HFFc6 (cell line): ENCODE results near the gene FNDC3A. TPM values are rescaled to one million over a fixed set of nuclear protein-coding genes. Genes with fewer than 3 reads are reported as not detected.
"Not testable (repeated sequence)": the region's sequence is repeated elsewhere in the genome, so short reads cannot be mapped to it uniquely, and the experiment has no call there.

Experiments used
- DNase-seq: peaks from one replicate; pipeline ENCODE4 v3.0.0-alpha.2; 2018
- H3K27ac Mint-ChIP-seq: 2 replicates; pipeline ENCODE4 v1.8.0; 2020; ENCODE audit warnings: mild to moderate bottlenecking, mixed read lengths
- H3K27me3 Mint-ChIP-seq: 2 replicates; pipeline ENCODE4 v1.8.0; 2021; ENCODE audit warnings: mild to moderate bottlenecking, moderate library complexity, mixed read lengths; ENCODE audit not compliant: insufficient read depth
- H3K36me3 Mint-ChIP-seq: 2 replicates; pipeline ENCODE4 v1.8.0; 2021; ENCODE audit warnings: low read depth, mixed read lengths
- H3K4me1 Mint-ChIP-seq: 2 replicates; pipeline ENCODE4 v1.8.0; 2020; ENCODE audit warnings: low read depth, mixed read lengths
- H3K4me3 Mint-ChIP-seq: 2 replicates; pipeline ENCODE4 v1.8.0; 2020; ENCODE audit warnings: mild to moderate bottlenecking, moderate library complexity, mixed read lengths
- H3K9me3 Mint-ChIP-seq: 2 replicates; pipeline ENCODE4 v1.8.0; 2020; ENCODE audit warnings: mild to moderate bottlenecking, mixed read lengths
- total RNA-seq, 6 experiments: library from RNA; stranded (reverse); fragmentation: NEBNext Ultra II Directional; extraction: Animal tissue kit (Norgen Biotek cat#: 25700); gene quantifications; 2 replicates in 1 of 6; 3 replicates in 5 of 6; pipeline ENCODE4 v1.2.3, GENCODE V29; 2021
- TF ChIP-seq, protein P1 (sequence below): fragments of 200-600 bp; sonication (generic); IDR thresholded peaks from 2 replicates; pipeline ENCODE4 v1.5.0; 2021; ENCODE audit warnings: antibody characterized with exemption, mild to moderate bottlenecking

The FNDC3A gene
- total RNA-seq, 6 experiments from 2014 or later: 60.3 to 73.8 (median 67.9) TPM

DNA sequence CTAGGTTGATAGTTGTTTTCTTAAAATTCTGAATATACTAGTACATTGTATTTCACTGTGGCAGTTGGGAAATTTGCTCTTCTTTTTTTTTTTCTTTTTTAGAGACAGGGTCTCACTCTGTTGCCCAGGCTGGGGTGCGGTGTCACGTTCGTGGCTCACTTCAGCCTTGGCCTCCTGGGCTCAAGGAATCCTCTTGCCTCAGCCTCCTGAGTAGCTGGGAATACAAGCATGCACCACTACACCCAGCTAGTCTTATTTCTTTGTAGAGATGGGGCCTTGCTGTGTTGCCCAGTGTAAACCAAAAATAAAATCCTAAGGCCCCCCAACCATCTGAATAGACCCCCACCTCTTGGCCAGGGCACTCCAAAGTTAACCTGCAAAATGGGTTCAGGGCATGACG lies 79.3 kb downstream of the FNDC3A start:
- Mint-ChIP-seq H3K36me3 (peaks cover 41% of the 10 kb centered on the region), H3K9me3 (no peaks in the 10 kb centered on the region), H3K27me3 (no peaks in the 10 kb centered on the region; the same call in 1 of the 2 replicates), H3K27ac (no peak overlapping the region), H3K4me1 (peaks cover 49% of the 10 kb centered on the region), H3K4me3 (no peak overlapping the region)
- DNase-seq: no peak
- TF ChIP-seq, protein P1, sequence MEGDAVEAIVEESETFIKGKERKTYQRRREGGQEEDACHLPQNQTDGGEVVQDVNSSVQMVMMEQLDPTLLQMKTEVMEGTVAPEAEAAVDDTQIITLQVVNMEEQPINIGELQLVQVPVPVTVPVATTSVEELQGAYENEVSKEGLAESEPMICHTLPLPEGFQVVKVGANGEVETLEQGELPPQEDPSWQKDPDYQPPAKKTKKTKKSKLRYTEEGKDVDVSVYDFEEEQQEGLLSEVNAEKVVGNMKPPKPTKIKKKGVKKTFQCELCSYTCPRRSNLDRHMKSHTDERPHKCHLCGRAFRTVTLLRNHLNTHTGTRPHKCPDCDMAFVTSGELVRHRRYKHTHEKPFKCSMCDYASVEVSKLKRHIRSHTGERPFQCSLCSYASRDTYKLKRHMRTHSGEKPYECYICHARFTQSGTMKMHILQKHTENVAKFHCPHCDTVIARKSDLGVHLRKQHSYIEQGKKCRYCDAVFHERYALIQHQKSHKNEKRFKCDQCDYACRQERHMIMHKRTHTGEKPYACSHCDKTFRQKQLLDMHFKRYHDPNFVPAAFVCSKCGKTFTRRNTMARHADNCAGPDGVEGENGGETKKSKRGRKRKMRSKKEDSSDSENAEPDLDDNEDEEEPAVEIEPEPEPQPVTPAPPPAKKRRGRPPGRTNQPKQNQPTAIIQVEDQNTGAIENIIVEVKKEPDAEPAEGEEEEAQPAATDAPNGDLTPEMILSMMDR: no peak

DNA sequence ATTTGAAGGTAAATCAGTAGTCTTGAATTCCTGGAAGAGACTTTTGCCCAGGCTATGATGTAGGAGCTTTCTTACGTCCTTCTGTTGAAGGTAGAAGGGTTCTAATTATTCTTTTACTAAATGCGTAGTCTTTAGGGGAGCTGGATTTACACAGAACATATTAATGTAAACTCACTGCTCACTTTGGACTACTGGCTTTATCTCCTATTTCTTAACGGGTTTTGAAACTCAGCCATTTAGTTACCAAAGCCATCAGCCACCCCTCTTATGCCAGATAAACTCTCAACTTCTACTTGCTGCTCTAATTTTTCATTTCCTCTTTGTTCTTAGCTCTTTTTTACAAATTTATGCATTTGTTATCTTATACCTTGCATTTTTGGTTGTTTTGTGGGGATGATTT lies 81.5 kb downstream of the FNDC3A start:
- no peak overlapping the region for H3K27ac Mint-ChIP-seq
- H3K9me3 Mint-ChIP-seq: no peaks in the 10 kb centered on the region
- no peak overlapping the region for H3K4me3 Mint-ChIP-seq
- no peaks in the 10 kb centered on the region; the same call in 1 of the 2 replicates for H3K27me3 Mint-ChIP-seq
- no peak for DNase-seq
- H3K36me3 Mint-ChIP-seq: peaks cover 31% of the 10 kb centered on the region
- H3K4me1 Mint-ChIP-seq: peaks cover 56% of the 10 kb centered on the region
- TF ChIP-seq, protein P1: no peak

DNA sequence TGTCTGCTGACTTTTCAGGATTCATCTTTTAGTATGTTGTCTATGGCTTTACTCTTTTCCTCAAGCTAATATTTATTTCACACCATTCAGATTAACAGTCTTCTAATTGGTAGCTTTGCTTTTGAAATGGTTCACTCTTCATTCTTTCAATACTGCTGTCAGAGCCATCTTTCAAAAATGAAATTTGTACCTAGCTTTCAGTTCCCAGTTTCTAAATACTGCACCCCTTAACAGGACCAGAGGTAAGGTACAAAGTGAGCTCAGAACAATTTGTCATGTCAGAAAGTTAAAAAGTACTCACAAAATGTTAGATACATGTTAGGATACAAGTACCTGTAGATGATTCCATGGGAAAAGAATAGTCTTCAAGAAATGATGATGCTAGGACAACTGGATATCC lies 83.0 kb downstream of the FNDC3A start:
- no peaks in the 10 kb centered on the region for H3K9me3 Mint-ChIP-seq
- no peaks in the 10 kb centered on the region for H3K27me3 Mint-ChIP-seq
- peaks cover 57% of the 10 kb centered on the region for H3K4me1 Mint-ChIP-seq
- H3K36me3 Mint-ChIP-seq: peaks cover 31% of the 10 kb centered on the region
- H3K27ac Mint-ChIP-seq: peak overlapping the region; percentile 11
- no peak overlapping the region for H3K4me3 Mint-ChIP-seq
- TF ChIP-seq, protein P1: no peak
- no peak for DNase-seq

DNA sequence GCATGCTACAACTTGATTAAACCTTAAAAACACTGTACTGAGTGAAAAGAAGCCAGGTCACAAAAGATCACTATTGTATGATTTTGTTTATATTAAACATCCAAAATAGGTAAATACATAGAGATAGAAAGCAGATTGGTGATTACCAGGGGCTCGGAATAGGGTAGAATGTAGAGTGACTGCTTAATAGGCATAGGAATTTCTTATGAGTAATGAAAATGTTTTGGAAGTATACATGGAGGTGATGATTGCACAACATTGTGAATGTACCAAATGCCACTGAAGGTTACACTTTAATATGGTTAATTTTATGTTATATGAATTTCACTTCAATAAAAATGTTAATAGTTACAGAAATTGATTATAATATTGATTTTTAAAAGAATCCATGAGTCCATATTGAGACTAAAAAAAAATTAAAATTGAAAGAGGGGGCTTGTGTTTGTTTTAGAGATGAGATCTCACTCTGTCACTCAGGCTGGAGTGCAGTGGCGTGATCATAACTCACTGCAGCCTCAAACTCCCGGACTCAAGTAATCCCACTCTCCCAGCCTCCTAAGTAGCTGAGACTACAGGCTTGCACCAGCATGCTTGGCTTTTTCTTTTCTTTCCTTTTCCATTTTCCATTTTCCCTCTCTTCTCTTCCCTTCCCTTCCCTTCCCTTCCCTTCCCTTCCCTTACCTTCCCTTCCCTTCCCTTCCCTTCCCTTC lies 85.1 kb downstream of the FNDC3A start:
- Mint-ChIP-seq H3K9me3 (no peaks in the 10 kb centered on the region), H3K4me3 (no peak overlapping the region), H3K4me1 (peaks cover 76% of the 10 kb centered on the region), H3K36me3 (peaks cover 35% of the 10 kb centered on the region), H3K27ac (peak overlapping the region; percentile 61), H3K27me3 (peaks cover 2% of the 10 kb centered on the region; the same call in 1 of the 2 replicates)
- DNase-seq: peak; percentile 52
- TF ChIP-seq, protein P1: no peak

DNA sequence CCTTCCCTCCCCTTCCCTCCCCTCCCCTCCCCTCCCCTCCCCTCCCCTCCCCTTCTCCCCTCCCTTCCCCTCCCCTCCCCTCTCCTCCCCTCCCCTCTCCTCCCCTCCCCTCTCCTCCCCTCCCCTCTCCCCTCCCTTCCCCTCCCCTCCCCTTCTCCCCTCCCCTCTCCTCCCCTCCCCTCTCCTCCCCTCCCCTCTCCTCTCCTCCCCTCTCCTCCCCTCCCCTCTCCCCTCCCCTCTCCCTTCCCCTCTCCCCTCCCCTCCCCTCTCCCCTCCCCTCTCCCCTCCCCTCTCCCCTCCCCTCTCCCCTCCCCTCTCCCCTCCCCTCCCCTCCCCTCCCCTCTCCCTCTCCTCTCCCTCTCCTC lies 85.7 kb downstream of the FNDC3A start:
- DNase-seq, H3K27me3 Mint-ChIP-seq, H3K9me3 Mint-ChIP-seq: not testable (repeated sequence)
- H3K4me1 Mint-ChIP-seq: peaks cover 71% of the 10 kb centered on the region
- peak overlapping the region; percentile 56 for H3K27ac Mint-ChIP-seq
- H3K4me3 Mint-ChIP-seq: peak overlapping the region; percentile 40; the same call in 1 of the 2 replicates
- H3K36me3 Mint-ChIP-seq: peaks cover 31% of the 10 kb centered on the region

DNA sequence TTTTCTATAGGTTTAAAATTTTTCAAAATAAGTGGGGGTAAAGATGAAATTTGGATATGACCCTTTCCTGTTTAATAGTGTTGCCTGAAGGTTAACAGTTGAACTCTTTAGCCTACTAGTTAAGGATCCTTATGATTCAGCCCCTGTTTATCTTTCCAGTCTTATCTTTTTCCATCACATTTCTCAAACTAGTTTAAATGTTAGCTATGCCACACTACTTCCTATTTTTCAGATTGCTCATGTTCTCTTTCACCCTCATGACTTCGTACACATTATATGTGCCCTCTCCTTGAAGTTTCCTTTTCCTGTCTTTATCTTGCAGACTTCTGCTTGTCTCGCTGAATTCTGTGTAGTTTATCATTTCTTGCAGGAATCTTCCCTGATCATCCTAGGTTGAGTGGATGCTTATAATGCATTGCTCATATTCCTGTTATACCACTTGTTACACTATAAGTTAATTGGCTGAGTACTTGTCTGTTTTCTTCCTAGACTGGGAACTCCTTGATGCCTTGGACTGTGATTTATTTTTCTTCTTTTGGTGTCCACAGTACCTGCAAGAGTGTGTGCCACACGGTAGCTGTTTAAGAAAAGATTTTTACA lies 86.7 kb downstream of the FNDC3A start:
- Mint-ChIP-seq H3K9me3 (no peaks in the 10 kb centered on the region), H3K27me3 (peaks cover 2% of the 10 kb centered on the region; the same call in 1 of the 2 replicates), H3K4me1 (peaks cover 68% of the 10 kb centered on the region), H3K27ac (peak overlapping the region; percentile 56), H3K4me3 (peak overlapping the region; percentile 40), H3K36me3 (peaks cover 27% of the 10 kb centered on the region)
- DNase-seq: peak; percentile 28
- TF ChIP-seq, protein P1: no peak
